NCI-H526 treated with DMSO at 0.1 percent for 48 hours (cell line): Measurements from ENCODE around the gene KCTD21.

Experiments used
- DNase-seq: peaks from one replicate; lab custom pipeline; 2025; lab: John Stamatoyannopoulos, UW

The KCTD21 gene

DNA sequence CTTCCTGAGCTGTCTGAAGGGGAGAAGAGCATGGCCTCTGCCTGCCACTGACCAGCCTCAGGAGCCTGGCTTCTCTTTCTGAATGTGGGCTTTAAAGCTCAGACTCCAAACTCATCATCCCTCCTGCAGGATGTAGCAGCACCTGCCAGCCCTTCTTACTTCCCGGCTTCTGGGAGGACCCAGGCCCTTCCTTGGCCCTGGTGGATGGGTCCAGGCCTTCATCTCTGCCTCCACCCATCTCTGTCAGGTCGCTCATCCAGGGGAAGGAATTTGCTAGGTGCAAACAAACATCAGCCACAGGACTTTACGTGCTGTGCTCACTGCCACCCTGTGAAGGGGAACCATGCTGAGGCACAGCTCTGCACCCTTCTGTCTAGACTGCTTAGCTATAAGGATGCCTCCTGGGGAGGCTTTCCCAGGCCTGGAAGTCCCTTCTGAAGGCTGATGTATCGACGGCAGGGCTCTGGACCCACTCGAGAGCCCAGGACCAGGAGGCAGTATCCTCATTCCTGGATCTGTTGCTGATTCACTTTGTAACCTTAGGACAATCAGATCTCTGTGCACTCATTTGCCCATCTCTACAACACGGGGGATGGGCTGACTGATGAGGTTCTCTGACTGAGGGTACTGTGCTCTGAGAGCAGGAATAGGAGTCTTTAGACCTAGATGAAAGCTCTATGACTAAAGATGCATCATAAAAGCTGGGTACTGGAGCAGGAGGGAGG, 31.2 kb upstream of the KCTD21 start:
- no peak for DNase-seq

- DNase-seq: no peak
These were observed 30.5 kb upstream of the KCTD21 start for GRCh38 chr11:78218707-78219492.

- no peak for DNase-seq
These were observed 29.5 kb upstream of the KCTD21 start for GRCh38 chr11:78217650-78218541.

- DNase-seq: no peak
These were observed 28.3 kb upstream of the KCTD21 start for GRCh38 chr11:78216571-78217287.

- DNase-seq: no peak
These were observed 27.6 kb upstream of the KCTD21 start for GRCh38 chr11:78216021-78216420.

DNA sequence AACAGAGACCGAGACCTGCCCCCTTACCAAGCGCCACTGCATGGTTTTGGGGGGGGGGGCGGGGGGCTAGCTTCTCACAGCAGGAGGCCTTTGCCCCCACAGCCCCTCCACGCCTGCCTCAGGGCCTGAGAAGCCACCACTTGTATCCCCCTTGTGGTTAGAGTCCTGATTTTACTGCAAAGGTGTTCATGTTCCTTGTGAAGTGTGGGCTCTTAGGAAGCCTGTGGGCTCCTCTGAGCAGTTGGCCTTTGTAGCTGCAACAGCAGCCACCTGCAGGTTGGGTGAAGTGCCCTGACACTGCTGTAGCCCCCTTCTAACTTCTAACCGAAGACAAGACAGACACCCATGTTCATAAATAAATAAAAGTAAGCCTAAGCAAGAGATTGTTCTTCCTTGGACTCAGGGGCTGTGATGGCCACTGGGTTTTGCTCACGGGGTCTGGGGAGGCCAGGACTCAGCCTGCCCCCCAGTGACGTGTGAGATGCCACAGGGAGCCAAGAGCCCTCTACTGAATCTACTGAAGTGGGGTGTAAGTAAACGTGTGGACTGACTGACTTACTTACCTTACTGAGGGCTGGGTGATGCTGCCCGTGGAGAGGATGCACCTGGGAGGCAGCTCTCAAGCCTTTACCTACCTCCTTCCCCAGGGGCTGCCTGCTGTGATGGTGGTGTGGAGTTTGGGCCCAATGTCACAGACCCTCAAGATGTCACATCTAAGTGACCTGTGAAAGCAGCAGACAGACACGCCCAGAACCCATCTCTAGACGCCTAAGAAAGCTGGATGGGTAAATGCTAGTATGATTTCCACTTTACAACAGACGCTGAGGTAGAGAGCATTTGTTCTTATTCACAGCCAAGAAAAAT, 26.1 kb upstream of the KCTD21 start:
- DNase-seq: no peak

DNA sequence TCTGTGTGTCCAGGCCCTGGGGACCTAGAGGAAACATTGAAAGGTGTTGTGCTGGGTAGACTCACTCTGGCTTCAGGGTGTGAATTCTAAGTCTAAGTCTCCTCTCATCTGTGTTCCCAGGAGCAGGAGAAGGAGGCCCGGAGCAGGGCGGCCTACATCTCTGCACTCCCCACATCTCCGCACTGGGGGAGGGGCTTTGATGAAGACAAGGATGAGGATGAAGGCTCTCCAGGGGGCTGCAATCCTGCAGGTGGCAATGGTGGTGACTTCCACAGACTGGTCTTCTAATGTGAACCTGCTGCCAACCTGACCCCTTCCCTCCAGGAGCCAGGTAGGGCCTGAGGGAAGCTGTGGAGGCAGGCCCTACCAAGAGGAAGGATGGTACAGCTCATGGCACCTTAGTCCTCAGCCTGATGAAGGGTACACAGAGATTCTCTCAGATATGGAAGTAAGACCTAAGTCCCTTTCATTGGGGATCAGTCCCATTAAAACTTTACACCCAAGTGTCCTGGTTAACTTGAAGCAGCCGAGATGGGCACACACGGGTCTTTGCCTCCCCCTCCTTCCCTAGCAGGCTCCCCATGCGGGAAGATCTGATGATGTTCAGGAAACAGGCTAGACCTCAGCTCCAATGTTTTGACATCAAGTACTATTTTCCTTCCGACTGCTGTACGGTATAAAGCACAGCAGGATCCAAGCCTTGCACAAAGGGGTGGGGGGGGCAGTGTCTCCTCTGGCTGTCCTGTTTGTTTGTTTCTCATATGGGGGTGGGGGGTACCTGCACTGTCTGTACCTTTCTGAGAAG, 25.3 kb upstream of the KCTD21 start:
- DNase-seq: no peak

DNA sequence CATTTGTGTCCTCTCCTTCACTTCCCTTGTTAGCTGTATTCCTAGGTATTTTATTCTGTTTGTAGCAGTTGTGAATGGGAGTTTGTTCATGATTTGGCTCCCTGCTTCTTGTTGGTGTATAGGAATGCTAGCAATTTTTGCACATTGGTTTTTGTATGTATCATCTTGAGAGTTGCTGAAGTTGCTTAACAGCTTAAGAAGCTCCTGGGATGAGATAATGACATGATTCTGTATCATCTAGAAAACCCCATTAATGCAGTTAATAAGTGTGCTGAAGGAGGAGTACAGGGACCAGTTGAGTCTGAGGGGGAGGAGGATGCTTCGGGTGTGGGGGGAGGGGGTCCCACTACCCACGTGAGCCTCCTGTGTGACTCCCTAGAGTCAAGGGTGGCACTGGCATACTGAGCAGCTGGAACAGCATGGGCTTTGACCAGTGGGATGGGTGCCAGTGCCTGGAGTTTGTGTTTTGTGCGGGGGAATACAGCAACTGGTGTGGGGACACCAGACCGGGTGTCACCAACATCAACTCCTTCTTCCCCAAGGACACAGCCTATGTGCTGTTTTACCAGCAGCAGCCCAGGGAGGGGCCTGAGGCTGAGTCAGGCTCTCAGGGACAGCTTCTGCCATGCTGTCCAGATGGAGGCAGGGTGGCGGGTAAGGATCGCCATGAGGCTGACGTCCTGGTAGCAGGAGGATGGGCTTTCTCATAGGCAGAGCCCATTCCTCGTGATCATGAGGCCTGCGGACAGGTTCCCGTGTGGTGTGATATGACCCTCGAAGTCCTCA, 24.4 kb upstream of the KCTD21 start:
- DNase-seq: no peak

- no peak for DNase-seq
These were observed 23.1 kb upstream of the KCTD21 start for GRCh38 chr11:78211565-78211964.

- no peak for DNase-seq
These were observed 21.7 kb upstream of the KCTD21 start for GRCh38 chr11:78210000-78210608.

DNA sequence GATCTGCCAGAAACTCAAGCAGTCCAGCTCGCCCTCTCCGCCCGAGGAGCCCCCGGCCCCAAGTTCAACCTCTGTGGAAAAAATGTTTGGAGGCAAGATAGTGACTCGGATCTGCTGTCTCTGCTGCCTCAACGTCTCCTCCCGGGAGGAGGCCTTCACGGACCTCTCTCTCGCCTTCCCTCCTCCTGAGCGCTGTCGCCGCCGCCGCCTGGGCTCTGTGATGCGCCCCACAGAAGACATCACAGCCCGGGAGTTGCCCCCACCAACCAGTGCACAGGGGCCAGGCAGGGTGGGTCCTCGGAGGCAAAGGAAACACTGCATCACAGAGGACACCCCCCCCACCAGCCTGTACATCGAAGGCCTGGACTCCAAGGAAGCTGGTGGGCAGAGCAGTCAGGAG, 21.1 kb upstream of the KCTD21 start:
- DNase-seq: no peak

GRCh38 chr11:78208257-78209165, 20.1 kb upstream of the KCTD21 start:
- DNase-seq: no peak

DNA sequence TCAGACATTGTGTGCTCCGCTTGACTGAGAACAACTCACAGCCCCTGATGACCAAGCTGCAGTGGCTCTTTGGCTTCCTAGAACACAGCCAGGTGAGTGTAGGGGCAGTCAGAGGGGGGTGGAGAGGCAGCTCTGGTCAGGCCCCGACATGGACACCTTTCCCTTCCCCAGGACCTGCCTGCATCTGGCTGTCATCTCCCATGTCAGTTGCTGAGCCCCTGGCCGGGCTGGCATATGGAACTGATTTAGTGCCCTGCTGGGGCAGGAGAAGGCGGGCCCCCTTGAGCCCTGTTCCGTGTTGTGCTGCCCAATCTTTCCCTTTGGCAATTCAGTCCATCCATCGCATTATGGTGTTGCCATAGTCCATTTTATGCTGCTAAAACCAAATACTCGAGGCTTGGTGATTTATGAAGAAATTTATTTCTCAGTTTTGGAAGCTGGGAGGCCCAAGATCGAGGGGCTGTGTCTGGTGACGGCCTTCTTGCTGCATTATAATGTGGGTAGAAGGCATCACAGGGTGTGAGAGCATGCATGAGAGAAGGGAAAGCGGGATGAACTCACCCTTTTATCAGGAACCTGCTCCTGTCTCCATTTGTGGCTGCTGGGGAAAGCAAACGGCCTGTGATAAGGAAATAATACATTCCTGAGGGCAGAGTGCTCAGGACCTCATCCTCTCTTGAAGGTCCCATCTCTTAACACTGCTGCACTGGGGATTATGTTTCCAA, 19.3 kb upstream of the KCTD21 start:
- DNase-seq: no peak

DNA sequence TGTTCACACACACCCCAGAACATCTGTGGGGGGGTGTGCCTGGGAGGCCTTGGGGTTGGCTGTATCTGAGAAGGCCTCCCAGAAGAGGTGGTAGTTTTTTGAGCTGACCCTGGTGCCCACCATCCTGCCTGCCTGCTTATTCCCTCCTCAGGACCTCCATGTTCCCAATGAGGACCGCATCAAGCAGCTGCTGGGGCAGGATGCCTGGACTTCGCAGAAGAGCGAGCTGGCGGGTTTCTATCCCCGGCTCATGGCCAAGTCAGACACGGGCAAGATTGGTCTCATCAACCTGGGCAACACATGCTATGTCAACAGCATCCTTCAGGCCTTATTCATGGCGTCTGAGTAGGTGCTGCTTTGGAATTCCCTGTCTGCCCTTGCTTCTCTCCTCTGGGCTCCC, 17.3 kb upstream of the KCTD21 start:
- DNase-seq: no peak

DNA sequence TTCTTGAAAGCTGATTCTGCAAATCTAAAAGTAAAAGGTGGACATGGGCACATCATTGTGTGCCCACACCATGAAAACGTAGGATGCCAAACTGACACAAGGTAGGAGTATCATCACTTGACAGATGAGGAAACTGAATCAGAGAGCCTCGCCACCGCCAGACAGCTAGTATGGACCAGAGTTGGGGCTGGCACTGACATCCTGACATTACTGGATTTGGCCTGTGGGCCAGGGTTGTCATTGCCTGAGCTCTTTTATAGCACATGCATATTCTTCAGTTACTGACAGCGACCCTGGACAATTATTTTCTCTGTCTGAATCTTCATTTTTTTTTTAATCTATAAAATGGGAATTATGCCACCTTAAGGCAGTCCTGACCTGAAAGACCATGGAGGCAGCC, 16.8 kb upstream of the KCTD21 start:
- DNase-seq: no peak

DNA sequence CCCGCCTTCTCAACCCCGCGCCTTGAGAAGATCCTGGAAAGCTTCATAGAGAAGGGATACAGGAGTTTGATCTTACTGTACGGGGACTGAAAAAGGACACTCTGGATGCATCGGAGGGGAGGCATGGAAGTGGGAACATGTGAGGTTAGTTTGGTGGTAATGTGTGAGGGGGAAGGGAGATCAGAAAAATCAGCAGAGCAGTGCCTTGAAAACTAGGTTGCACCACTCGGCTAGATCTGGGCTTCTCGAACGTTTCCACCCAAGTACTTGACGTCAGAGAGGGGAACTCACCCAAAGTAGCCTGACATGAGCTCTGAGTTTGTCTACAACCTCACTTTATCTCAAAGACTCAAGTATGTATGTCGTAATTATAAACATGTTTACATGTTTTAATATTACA, 14.8 kb upstream of the KCTD21 start:
- DNase-seq: no peak

DNA sequence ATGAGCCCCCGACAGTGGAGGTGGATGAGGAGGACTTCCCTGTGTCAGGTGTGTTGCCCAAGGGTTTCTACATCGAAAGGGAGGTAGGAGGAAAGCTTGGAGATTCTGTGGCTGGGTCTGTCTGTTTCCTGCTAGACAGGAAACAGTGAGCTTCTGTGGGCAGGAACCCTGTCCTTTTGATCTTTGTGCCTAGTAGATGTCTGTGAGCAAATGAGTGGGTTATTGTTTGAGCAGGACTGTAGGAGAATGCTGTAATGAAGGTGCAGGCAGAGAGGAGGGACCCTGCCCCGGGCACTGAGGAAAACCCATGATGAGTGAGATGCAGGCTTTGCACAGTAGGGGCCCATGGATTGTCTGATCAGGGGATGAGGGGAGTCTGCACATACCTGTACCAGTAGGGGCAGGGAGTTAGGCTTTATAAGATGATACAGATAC, 14.3 kb upstream of the KCTD21 start:
- DNase-seq: no peak
